Measurements from ENCODE around the gene PRMT5.

PRMT5 gene

DNA sequence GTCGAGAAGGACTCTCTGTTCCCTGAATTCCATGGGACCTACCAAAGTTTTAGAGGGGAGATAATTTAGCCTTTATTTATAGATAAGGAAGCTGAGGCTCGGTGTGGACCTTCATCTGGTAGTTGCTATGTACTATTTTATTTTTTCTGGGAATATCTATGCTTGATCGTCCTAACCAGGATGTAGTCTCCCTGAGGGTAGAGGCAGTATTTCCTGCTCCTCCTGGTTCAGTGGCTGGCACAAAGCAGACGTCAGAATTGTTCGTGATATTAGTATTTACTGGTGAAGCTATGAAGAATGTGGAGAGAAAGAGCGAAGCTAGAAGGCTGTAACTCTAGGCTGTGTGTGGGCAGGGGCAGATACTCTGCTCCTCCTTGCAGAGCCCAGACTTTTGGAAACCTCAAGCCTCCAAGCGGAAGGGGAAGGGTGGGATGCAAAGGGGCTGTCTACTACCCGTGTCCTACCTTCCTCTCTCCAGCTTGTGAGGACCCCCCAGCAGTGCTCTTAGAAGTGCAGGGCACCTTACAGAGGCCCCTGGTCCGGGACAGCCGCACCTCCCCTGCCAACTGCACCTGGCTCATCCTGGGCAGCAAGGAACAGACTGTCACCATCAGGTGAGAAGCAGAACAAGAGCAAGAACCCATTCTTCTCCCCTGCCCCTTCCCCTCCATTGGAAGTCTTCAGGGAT, 56.2 kb downstream of the PRMT5 start:
- no peak for DNase-seq

DNA sequence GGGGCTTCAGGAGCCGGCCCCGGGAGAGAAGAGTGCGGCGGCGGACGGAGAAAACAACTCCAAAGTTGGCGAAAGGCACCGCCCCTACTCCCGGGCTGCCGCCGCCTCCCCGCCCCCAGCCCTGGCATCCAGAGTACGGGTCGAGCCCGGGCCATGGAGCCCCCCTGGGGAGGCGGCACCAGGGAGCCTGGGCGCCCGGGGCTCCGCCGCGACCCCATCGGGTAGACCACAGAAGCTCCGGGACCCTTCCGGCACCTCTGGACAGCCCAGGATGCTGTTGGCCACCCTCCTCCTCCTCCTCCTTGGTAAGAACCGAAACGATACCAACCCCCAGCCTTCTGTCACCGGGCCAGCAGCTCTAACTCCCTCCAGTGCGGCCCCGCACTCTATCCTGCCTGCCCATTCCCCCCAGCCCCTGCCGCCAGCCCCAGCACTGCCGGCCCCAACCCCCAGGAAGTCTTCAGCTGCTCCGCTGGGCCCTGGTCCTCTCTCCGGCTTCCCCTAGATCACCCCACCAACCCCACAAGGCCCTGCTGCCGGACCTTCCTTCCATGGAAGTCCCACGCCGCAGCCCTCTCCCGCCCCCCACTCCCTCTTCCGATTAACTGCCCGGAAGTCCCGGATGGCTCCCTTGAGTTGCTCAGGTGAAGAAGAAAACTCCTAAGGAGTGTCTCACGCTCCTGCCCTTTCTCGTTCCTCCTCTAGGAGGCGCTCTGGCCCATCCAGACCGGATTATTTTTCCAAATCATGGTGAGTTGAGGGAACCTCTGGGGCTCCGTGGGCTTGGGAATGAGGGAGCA, 56.9 kb downstream of the PRMT5 start:
- DNase-seq: peak; percentile 66 to 82

DNA sequence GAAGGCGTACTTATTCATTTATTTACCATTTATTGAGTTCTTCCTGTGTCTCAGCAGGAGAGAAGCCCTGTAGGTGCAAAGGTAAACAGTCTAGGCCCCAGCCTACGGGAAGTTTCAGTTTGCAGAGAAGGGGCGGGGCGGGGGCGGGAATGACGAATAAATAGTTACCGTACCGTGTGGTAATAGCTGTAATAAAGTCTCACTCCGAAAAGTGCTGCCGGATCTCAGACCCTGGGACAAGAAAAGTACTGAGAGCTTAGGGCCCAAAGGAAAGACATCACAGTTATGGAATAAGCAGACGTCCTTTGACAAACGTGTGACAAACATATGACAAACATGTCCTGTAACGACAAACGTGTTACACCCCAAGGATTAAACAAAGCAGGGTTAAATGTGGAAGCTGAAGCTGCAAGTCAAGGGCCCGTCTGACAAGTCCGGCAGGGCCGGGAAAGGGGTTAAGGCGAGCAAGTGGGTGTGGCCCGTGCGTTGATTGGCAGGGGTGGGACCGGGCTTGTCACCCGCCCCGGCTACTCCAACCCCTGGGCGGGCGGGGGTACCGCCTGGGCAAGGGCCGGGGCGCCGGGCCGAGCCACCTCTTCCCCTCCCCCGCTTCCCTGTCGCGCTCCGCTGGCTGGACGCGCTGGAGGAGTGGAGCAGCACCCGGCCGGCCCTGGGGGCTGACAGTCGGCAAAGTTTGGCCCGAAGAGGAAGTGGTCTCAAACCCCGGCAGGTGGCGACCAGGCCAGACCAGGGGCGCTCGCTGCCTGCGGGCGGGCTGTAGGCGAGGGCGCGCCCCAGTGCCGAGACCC, 57.7 kb downstream of the PRMT5 start, which contains the start of gene LRP10:
TSS of gene LRP10 (plus strand) at position 517 of the 809 bp plus-strand sequence. CDS start 564 bp downstream, outside the sequence.
- peak; percentile 85 to 89 for DNase-seq

- DNase-seq: no peak
Observed at GRCh38 chr14:22870811-22871223, 58.4 kb downstream of the PRMT5 start.
